Sigmoid colon (tissue), 3 donors: ENCODE results near the gene NRXN3.
"Not testable (repeated sequence)": the region's sequence is repeated elsewhere in the genome, so short reads cannot be mapped to it uniquely, and the experiment has no call there.

Experiments used
- POLR2A ChIP-seq, 2 donors: fragments of 450-650 bp; IDR thresholded peaks; one replicate each; pipeline ENCODE4 v1.6.1; 2016; ENCODE audit warnings: antibody characterized with exemption in 2 of 2, mild to moderate bottlenecking in 2 of 2, moderate library complexity in 2 of 2
- TF ChIP-seq, protein P1 (sequence below), 4 experiments: fragments of 450-650 bp in 3 of 4; fragments of 200-600 bp in 1 of 4; IDR thresholded peaks; one replicate each; pipeline ENCODE4 v1.5.1; 2016 to 2019; ENCODE audit warnings: antibody characterized with exemption in 4 of 4, mild to moderate bottlenecking in 3 of 4, moderate library complexity in 2 of 4

DNA sequence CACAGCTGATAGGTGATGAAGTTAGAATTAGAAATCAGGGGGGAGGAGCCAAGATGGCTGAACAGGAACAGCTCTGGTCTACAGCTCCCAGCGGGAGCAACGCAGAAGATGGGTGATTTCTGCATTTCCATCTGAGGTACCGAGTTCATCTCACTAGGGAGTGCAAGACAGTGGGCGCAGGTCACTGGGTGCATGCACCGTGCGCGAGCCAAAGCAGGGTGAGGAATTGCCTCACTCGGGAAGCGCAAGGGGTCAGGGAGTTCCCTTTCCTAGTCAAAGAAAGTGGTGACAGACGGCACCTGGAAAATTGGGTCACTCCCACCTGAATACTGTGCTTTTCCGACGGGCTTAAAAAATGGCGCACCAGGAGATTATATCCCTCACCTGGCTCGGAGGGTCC lies 1597.5 kb downstream of the NRXN3 start:
- TF ChIP-seq POLR2A (IDR thresholded peaks at IDR 0.05), result not testable (repeated sequence)
- TF ChIP-seq, protein P1, sequence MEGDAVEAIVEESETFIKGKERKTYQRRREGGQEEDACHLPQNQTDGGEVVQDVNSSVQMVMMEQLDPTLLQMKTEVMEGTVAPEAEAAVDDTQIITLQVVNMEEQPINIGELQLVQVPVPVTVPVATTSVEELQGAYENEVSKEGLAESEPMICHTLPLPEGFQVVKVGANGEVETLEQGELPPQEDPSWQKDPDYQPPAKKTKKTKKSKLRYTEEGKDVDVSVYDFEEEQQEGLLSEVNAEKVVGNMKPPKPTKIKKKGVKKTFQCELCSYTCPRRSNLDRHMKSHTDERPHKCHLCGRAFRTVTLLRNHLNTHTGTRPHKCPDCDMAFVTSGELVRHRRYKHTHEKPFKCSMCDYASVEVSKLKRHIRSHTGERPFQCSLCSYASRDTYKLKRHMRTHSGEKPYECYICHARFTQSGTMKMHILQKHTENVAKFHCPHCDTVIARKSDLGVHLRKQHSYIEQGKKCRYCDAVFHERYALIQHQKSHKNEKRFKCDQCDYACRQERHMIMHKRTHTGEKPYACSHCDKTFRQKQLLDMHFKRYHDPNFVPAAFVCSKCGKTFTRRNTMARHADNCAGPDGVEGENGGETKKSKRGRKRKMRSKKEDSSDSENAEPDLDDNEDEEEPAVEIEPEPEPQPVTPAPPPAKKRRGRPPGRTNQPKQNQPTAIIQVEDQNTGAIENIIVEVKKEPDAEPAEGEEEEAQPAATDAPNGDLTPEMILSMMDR (IDR thresholded peaks at IDR 0.05), result not testable (repeated sequence)
